Activated naive CD4-positive, alpha-beta T cell treated with anti-CD3 and anti-CD28 coated beads, Interleukin-2, amount 50 U/mL, for 72 hours (primary cell): ENCODE data around the gene KIF14. TPM values are rescaled to one million over a fixed set of nuclear protein-coding genes. Genes with fewer than 3 reads are reported as not detected.
A peak's percentile ranks its signal among the peaks of the same experiment; 100 is the strongest.
"Not testable (repeated sequence)": the region's sequence is repeated elsewhere in the genome, so short reads cannot be mapped to it uniquely, and the experiment has no call there.

Source experiments
- ATAC-seq, 2 donors: fragments of 150-1000 bp; cut with Tn5 transposase; 2 replicates each; pipeline ENCODE4 v1.10.0; 2021; ENCODE audit warnings: mild to moderate bottlenecking in 2 of 2, moderate library complexity in 2 of 2
- DNase-seq, 2 donors: peaks; one replicate each; pipeline ENCODE4 v3.0.0; 2021 to 2022; ENCODE audit warnings: low spot score in 2 of 2
- H3K27ac Mint-ChIP-seq, 2 donors: one replicate each; pipeline ENCODE4 v1.8.0; 2022; ENCODE audit warnings: mild to moderate bottlenecking in 2 of 2, mixed read lengths in 2 of 2
- H3K36me3 Mint-ChIP-seq, 2 donors: one replicate each; pipeline ENCODE4 v1.8.0; 2022; ENCODE audit warnings: mixed read lengths in 2 of 2
- H3K9me3 Mint-ChIP-seq, 2 donors: one replicate each; pipeline ENCODE4 v1.8.0; 2022; ENCODE audit warnings: mixed read lengths in 2 of 2
- total RNA-seq, 2 donors: library from RNA; stranded (reverse); gene quantifications; one replicate each; pipeline ENCODE4 v1.2.3, GENCODE V29; 2022

The KIF14 gene
- total RNA-seq, 2 donors from 2014 or later: 17.8 to 18.7 TPM

- DNase-seq (no peak), ATAC-seq (no peak)
- H3K36me3 Mint-ChIP-seq: peaks cover 0 to 7% of the 10 kb centered on the region in 2 donors
- H3K27ac Mint-ChIP-seq: no peak overlapping the region
- no peaks in the 10 kb centered on the region for H3K9me3 Mint-ChIP-seq
Measured at GRCh38 chr1:200642481-200642880, 21.9 kb upstream of the KIF14 start.

- Mint-ChIP-seq H3K27ac (no peak overlapping the region), H3K9me3 (no peaks in the 10 kb centered on the region), H3K36me3 (no peaks in the 10 kb centered on the region)
- DNase-seq: no peak
- no peak for ATAC-seq
Measured at GRCh38 chr1:200640963-200641401, 20.4 kb upstream of the KIF14 start.

- Mint-ChIP-seq H3K27ac (peak overlapping the region in 1 of 2 donors; percentile 17), H3K9me3 (no peaks in the 10 kb centered on the region), H3K36me3 (no peaks in the 10 kb centered on the region)
- DNase-seq (no peak), ATAC-seq (no peak)
Measured at GRCh38 chr1:200640373-200640962, 19.9 kb upstream of the KIF14 start.

- peak overlapping the region in 1 of 2 donors; percentile 6 for H3K27ac Mint-ChIP-seq
- H3K9me3 Mint-ChIP-seq: no peaks in the 10 kb centered on the region
- DNase-seq: no peak
- ATAC-seq: no peak
- H3K36me3 Mint-ChIP-seq: no peaks in the 10 kb centered on the region
Measured at GRCh38 chr1:200638073-200638472, 17.5 kb upstream of the KIF14 start.

GRCh38 chr1:200636681-200637080 is 16.1 kb upstream of the KIF14 start:
- no peaks in the 10 kb centered on the region for H3K36me3 Mint-ChIP-seq
- DNase-seq (no peak), ATAC-seq (no peak)
- no peak overlapping the region for H3K27ac Mint-ChIP-seq
- H3K9me3 Mint-ChIP-seq: no peaks in the 10 kb centered on the region

- Mint-ChIP-seq H3K9me3 (no peaks in the 10 kb centered on the region), H3K27ac (peak overlapping the region in 1 of 2 donors; percentile 66), H3K36me3 (no peaks in the 10 kb centered on the region)
- no peak for DNase-seq
- ATAC-seq: no peak
Measured at GRCh38 chr1:200634261-200635122, 13.9 kb upstream of the KIF14 start.

- H3K27ac Mint-ChIP-seq: no peak overlapping the region
- H3K36me3 Mint-ChIP-seq: no peaks in the 10 kb centered on the region
- H3K9me3 Mint-ChIP-seq: no peaks in the 10 kb centered on the region
- ATAC-seq (no peak), DNase-seq (no peak)
Measured at GRCh38 chr1:200631375-200631774, 10.8 kb upstream of the KIF14 start.

- ATAC-seq, H3K27ac Mint-ChIP-seq, DNase-seq, H3K36me3 Mint-ChIP-seq, H3K9me3 Mint-ChIP-seq: not testable (repeated sequence)
Measured at GRCh38 chr1:200630515-200630899, 10.0 kb upstream of the KIF14 start.

- DNase-seq (no peak), ATAC-seq (no peak)
- Mint-ChIP-seq H3K27ac (no peak overlapping the region), H3K9me3 (no peaks in the 10 kb centered on the region), H3K36me3 (no peaks in the 10 kb centered on the region)
Measured at GRCh38 chr1:200629876-200630514, 9.4 kb upstream of the KIF14 start.

- no peaks in the 10 kb centered on the region for H3K36me3 Mint-ChIP-seq
Measured at GRCh38 chr1:200628223-200628881, 7.8 kb upstream of the KIF14 start.

GRCh38 chr1:200627575-200628222 is 7.1 kb upstream of the KIF14 start:
- H3K9me3 Mint-ChIP-seq: no peaks in the 10 kb centered on the region
- DNase-seq: no peak
- ATAC-seq: no peak
- H3K36me3 Mint-ChIP-seq: no peaks in the 10 kb centered on the region
- H3K27ac Mint-ChIP-seq: no peak overlapping the region

More at GRCh38 chr1:200628223-200628881, 7.8 kb upstream of the KIF14 start:
- ATAC-seq (peak; percentile 65 to 69), DNase-seq (no peak)
- Mint-ChIP-seq H3K27ac (peak overlapping the region in 1 of 2 donors; percentile 10), H3K9me3 (no peaks in the 10 kb centered on the region)

GRCh38 chr1:200626853-200627534 is 6.4 kb upstream of the KIF14 start:
- no peak overlapping the region for H3K27ac Mint-ChIP-seq
- ATAC-seq: no peak
- DNase-seq: no peak
- H3K36me3 Mint-ChIP-seq: no peaks in the 10 kb centered on the region
- no peaks in the 10 kb centered on the region for H3K9me3 Mint-ChIP-seq

GRCh38 chr1:200625381-200625824 is 4.9 kb upstream of the KIF14 start:
- H3K36me3 Mint-ChIP-seq: no peaks in the 10 kb centered on the region
- no peaks in the 10 kb centered on the region for H3K9me3 Mint-ChIP-seq
- peak overlapping the region; percentile 83 to 98 for H3K27ac Mint-ChIP-seq
- DNase-seq (no peak), ATAC-seq (peak; percentile 66 to 79)

GRCh38 chr1:200624679-200625335 is 4.3 kb upstream of the KIF14 start:
- Mint-ChIP-seq H3K9me3 (no peaks in the 10 kb centered on the region), H3K27ac (peak overlapping the region; percentile 83 to 98), H3K36me3 (peaks cover 0 to 5% of the 10 kb centered on the region in 2 donors)
- ATAC-seq (peak; percentile 1 to 25), DNase-seq (no peak)

- ATAC-seq (no peak), DNase-seq (no peak)
- Mint-ChIP-seq H3K36me3 (peaks cover 0 to 26% of the 10 kb centered on the region in 2 donors), H3K27ac (peak overlapping the region; percentile 90), H3K9me3 (no peaks in the 10 kb centered on the region)
Measured at GRCh38 chr1:200619894-200620272, 668 bp downstream of the KIF14 start.
